Endothelial cell of umbilical vein (primary cell): ENCODE data around the gene SLC39A5. TPM values are rescaled to one million over a fixed set of nuclear protein-coding genes. Genes with fewer than 3 reads are reported as not detected.
A peak's percentile ranks its signal among the peaks of the same experiment; 100 is the strongest.

ENCODE experiments used
- BruUV-seq: library from RNA; stranded (reverse); fragments of 400-500 nt; replicated peaks from 2 replicates; lab custom pipeline; 2021; lab: Mats Ljungman, UMichigan
- CTCF ChIA-PET: fragments of 300-600, 350-600 bp; sonication (Branson Sonifier 250); formaldehyde crosslinking; loops from one replicate; lab custom pipeline; 2021; ENCODE audit warnings: antibody characterized with exemption, inconsistent platforms; lab: Charles Lee
- POLR2A ChIA-PET: fragments of 300-600, 350-600 bp; sonication (Branson Sonifier 250); formaldehyde crosslinking; loops from one replicate; lab custom pipeline; 2021; ENCODE audit warnings: antibody characterized with exemption, inconsistent platforms; lab: Charles Lee
- DNase-seq: peaks from one replicate; pipeline ENCODE4 v3.0.0-alpha.2; 2011; ENCODE audit warnings: low read depth, low spot score
- FAIRE-seq: peaks from 2 replicates; lab custom pipeline; 2011; peaks lifted over from hg19 to GRCh38; lab: Jason Lieb, UNC
- H2AFZ ChIP-seq: 2 replicates; pipeline ENCODE4 v1.6.0; 2012; ENCODE audit warnings: low read depth, low read length, control low read depth, inconsistent platforms
- H3K27ac ChIP-seq: 2 replicates; pipeline ENCODE4 v1.5.1; 2011; ENCODE audit warnings: low read depth, mild to moderate bottlenecking, control low read depth, low read length, moderate library complexity; ENCODE audit not compliant: insufficient read depth
- H3K27me3 ChIP-seq, 2 experiments: 2 replicates each; pipeline versions ENCODE4 v1.6.0 to v1.6.1; 2011; ENCODE audit warnings: low read length in 2 of 2, mixed read lengths in 1 of 2; ENCODE audit not compliant: control insufficient read depth in 2 of 2, insufficient read depth in 2 of 2
- H3K36me3 ChIP-seq, 2 experiments: 2 replicates in 1 of 2; 3 replicates in 1 of 2; pipeline ENCODE4 v1.5.1; 2011; ENCODE audit warnings: low read length in 2 of 2, mild to moderate bottlenecking in 1 of 2, moderate library complexity in 1 of 2; ENCODE audit not compliant: control insufficient read depth in 2 of 2, insufficient read depth in 2 of 2; ENCODE audit errors: extremely low read depth in 1 of 2
- H3K4me1 ChIP-seq: 3 replicates; pipeline ENCODE4 v1.5.1; 2011; ENCODE audit warnings: mild to moderate bottlenecking, low read length; ENCODE audit not compliant: control insufficient read depth, insufficient read depth; ENCODE audit errors: extremely low read depth
- H3K4me2 ChIP-seq: 2 replicates; pipeline ENCODE4 v1.6.1; 2011; ENCODE audit warnings: low read length, control low read depth, mixed read lengths; ENCODE audit not compliant: insufficient read depth
- H3K4me3 ChIP-seq, 3 experiments: fragments of 200-600 bp in 1 of 3; sonication (generic), shearing (Covaris generic) in 1 of 3; replicated peaks in 1 of 3; 2 replicates each; pipeline ENCODE4 v1.5.1; 2011 to 2016; ENCODE audit warnings: control low read depth in 3 of 3, low read length in 3 of 3, mild to moderate bottlenecking in 2 of 3, inconsistent platforms in 1 of 3, low read depth in 1 of 3, moderate library complexity in 1 of 3; ENCODE audit not compliant: insufficient read depth in 1 of 3
- H3K79me2 ChIP-seq: 2 replicates; pipeline ENCODE4 v1.6.0; 2012; ENCODE audit warnings: low read length, inconsistent platforms; ENCODE audit not compliant: control insufficient read depth, insufficient read depth
- H3K9ac ChIP-seq: replicated peaks from 2 replicates; pipeline ENCODE3; 2011; ENCODE audit warnings: low read length, control low read depth; ENCODE audit not compliant: insufficient read depth; ENCODE audit errors: extremely low read depth
- H3K9me1 ChIP-seq: replicated peaks from 3 replicates; pipeline ENCODE4 v1.6.0; 2011; ENCODE audit warnings: mild to moderate bottlenecking, low read length; ENCODE audit not compliant: control insufficient read depth, insufficient read depth; ENCODE audit errors: extremely low read depth
- H3K9me3 ChIP-seq: replicated peaks from 2 replicates; pipeline ENCODE4 v1.5.1; 2012; ENCODE audit warnings: low read length, inconsistent platforms; ENCODE audit not compliant: control insufficient read depth, insufficient read depth
- H4K20me1 ChIP-seq: replicated peaks from 2 replicates; pipeline ENCODE3; 2011; ENCODE audit warnings: mild to moderate bottlenecking, low read length; ENCODE audit not compliant: control insufficient read depth, insufficient read depth; ENCODE audit errors: extremely low read depth
- EZH2 ChIP-seq: IDR thresholded peaks from 2 replicates; pipeline ENCODE4 v1.6.1; 2012; ENCODE audit warnings: borderline replicate concordance, low read depth, mild to moderate bottlenecking, moderate library complexity, low read length, inconsistent platforms; ENCODE audit not compliant: severe bottlenecking
- FOS ChIP-seq: IDR thresholded peaks from 2 replicates; pipeline ENCODE4 v1.6.1; 2011; ENCODE audit warnings: mild to moderate bottlenecking, low read length, moderate library complexity, borderline replicate concordance; ENCODE audit not compliant: insufficient read depth
- GATA2 ChIP-seq: IDR thresholded peaks from 2 replicates; pipeline ENCODE4 v1.7.0; 2011; ENCODE audit warnings: low read depth, mild to moderate bottlenecking, moderate library complexity, mixed read lengths, low read length; ENCODE audit not compliant: insufficient read length, insufficient read depth
- JUN ChIP-seq: IDR thresholded peaks from 2 replicates; pipeline ENCODE4 v1.6.1; 2011; ENCODE audit warnings: borderline replicate concordance, low read depth; ENCODE audit not compliant: insufficient read length, insufficient read depth
- MYC ChIP-seq: IDR thresholded peaks from one replicate; pipeline ENCODE4 v1.6.1; 2011; ENCODE audit warnings: mild to moderate bottlenecking, low read depth, low read length
- POLR2A ChIP-seq: IDR thresholded peaks from 2 replicates; pipeline ENCODE4 v1.6.1; 2012; ENCODE audit warnings: low read depth, mild to moderate bottlenecking, control low read depth, low read length
- POLR2AphosphoS5 ChIP-seq: IDR thresholded peaks from 2 replicates; pipeline ENCODE4 v1.6.1; 2012; ENCODE audit warnings: low read depth, mild to moderate bottlenecking, control low read depth, low read length, moderate library complexity; ENCODE audit not compliant: insufficient read depth
- dilution Hi-C: fragments of 300-500 bp; cut with MboI; formaldehyde crosslinking; loops from one replicate; pipeline ENCODE4 v1.15.0; 2019; ENCODE audit warnings: low sequenced_read_pairs; ENCODE audit not compliant: extremely low pct_ligation_motif_present
- intact Hi-C: fragments of 100-400 bp; cut with micrococcal nuclease; formaldehyde crosslinking; loops from one replicate; pipeline ENCODE4 v1.10.0; 2022
- polyA plus RNA-seq, 4 experiments: library from polyadenylated mRNA; depleted of rRNA in 3 of 4; stranded (reverse) in 3 of 4; unstranded in 1 of 4; fragments of >200 nt; gene quantifications; 2 replicates each; pipeline versions ENCODE4 v1.2.1 to v1.2.3, GENCODE V29; 2011 to 2012; ENCODE audit warnings: missing spikeins in 1 of 4
- total RNA-seq: library from RNA; stranded (reverse); gene quantifications from 2 replicates; pipeline ENCODE4 v1.2.3, GENCODE V29; 2021
- TF ChIP-seq, protein P1 (sequence below), 2 donors: IDR thresholded peaks; 1 replicate in 1 of 2; 2 replicates in 1 of 2; pipeline ENCODE4 v1.5.1; 2011; ENCODE audit warnings: low read length in 2 of 2, mild to moderate bottlenecking in 2 of 2, moderate library complexity in 2 of 2, control low read depth in 1 of 2, inconsistent platforms in 1 of 2, low read depth in 1 of 2; ENCODE audit not compliant: insufficient read depth in 1 of 2; ENCODE audit errors: extremely low read depth in 1 of 2
- TF ChIP-seq, protein P2 (sequence below): IDR thresholded peaks from 2 replicates; pipeline ENCODE4 v1.6.1; 2011; ENCODE audit not compliant: insufficient read depth, insufficient read length

SLC39A5 gene
- total and polyA plus RNA-seq, 2 donors (not counting 3 experiments of a cell fraction or from before 2014, with no cell fraction given): 0.10 TPM; not detected in 1

DNA sequence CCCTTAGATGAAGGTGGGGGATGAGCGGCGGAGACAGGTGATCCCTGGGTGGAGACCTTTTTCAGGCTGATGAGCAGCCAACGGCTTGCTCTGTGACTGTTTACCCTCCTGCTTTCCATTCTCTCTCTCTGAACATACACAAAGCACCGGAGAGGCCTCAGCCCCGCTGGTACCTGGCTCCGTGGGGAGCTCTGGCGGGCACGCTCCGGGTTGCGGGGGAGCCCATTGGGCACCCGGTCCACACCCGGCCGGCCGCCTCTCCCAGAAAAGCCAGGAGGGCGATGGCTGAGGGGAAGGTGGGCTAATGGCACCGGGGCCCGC, 41.1 kb upstream of the SLC39A5 start:
- Histone ChIP-seq H3K36me3 (peaks cover 8 to 9% of the 10 kb centered on the region in 2 experiments), H3K4me3 (peak overlapping the region; percentile 70 to 95 (median 89)), H3K27me3 (no peaks in the 10 kb centered on the region), H3K9me3 (no peaks in the 10 kb centered on the region), H3K4me2 (peak overlapping the region; percentile 98), H2AFZ (peak overlapping the region; percentile 39), H3K9me1 (no peaks in the 10 kb centered on the region), H3K27ac (peak overlapping the region; percentile 15), H3K9ac (peak overlapping the region; percentile 77), H3K79me2 (peaks cover 33% of the 10 kb centered on the region), H4K20me1 (no peaks in the 10 kb centered on the region), H3K4me1 (peaks cover 20% of the 10 kb centered on the region)
- BruUV-seq: no TSS peak
- DNase-seq: peak; percentile 18
- ChIA-PET POLR2A (interaction anchor here (0.9 to 3.1 kb wide), 5 partner anchors 26 to 71 kb away, joined by 4 to 18 read pairs (median 4); partner anchors contain the start of genes ESYT1, RNF41, RPL41 and ZC3H10), CTCF (interaction anchor here (0.9 to 4.4 kb wide), 26 partner anchors 10 to 459 kb away, joined by 3 to 236 read pairs (median 10); partner anchors contain the start of genes ANKRD52, CNPY2, COQ10A and ESYT1)
- intact Hi-C loops: loop anchor here (1.0 to 2.0 kb wide), 5 partner anchors 31 to 450 kb away; no protein-coding TSS in a partner anchor
- dilution Hi-C loops: no loop called here
- peak; percentile 24 for FAIRE-seq
- TF ChIP-seq MYC (no peak), POLR2A (peak; percentile 3)

DNA sequence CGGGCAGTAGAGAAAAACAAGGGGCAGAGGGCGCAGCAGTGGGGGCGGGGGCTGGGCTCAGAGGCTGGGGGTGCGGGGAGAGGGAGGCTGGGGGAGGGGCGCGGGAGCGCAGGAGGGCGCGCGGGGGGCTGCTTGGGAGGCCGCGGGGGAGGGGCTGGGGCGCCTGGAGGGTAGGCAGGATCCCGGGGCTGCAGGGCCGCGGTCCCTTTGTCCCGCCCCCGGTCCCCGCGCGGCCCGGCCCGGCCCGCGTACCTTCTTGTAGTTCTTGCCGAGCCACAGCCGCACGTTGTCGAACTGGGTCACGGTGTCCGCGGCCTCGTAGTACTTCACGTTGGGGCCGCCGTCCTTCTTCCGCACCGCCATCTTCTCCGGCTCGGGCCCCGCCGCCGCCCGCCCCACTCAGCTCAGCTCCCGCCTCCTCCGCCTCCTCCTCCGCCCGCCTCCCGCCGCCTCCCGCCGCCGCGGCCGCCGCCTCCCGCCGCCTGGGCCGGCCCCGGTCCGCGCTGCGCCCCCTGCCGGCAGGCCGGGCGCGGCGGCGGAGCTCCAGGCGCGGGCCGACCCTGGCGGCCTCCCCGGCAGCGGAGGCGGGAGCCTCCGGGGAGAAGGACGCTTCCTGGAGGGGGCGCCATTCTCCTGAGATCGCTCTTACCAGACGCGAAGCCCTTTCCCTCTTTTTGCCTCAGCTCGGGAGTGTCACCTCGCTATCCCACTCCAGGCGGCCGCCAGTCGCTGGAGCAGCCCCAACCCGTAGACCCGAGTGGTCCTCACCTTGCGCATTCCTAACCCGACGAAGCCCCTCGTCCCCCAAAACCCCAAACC, 40.5 kb upstream of the SLC39A5 start, which contains the start of gene SMARCC2:
Gene SMARCC2, minus strand, starts transcription at position 385 of the 819 bp plus-strand sequence. Its CDS starts 22 bp downstream, at position 363.
- TF ChIP-seq MYC (no peak), FOS (no peak), POLR2AphosphoS5 (peak; percentile 15), POLR2A (peak; percentile 41), GATA2 (no peak), JUN (no peak), EZH2 (no peak)
- TF ChIP-seq, protein P1, sequence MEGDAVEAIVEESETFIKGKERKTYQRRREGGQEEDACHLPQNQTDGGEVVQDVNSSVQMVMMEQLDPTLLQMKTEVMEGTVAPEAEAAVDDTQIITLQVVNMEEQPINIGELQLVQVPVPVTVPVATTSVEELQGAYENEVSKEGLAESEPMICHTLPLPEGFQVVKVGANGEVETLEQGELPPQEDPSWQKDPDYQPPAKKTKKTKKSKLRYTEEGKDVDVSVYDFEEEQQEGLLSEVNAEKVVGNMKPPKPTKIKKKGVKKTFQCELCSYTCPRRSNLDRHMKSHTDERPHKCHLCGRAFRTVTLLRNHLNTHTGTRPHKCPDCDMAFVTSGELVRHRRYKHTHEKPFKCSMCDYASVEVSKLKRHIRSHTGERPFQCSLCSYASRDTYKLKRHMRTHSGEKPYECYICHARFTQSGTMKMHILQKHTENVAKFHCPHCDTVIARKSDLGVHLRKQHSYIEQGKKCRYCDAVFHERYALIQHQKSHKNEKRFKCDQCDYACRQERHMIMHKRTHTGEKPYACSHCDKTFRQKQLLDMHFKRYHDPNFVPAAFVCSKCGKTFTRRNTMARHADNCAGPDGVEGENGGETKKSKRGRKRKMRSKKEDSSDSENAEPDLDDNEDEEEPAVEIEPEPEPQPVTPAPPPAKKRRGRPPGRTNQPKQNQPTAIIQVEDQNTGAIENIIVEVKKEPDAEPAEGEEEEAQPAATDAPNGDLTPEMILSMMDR (IDR thresholded peaks at IDR 0.05; ENCODE audit: extremely low read depth in 1 of 2, insufficient read depth in 1 of 2, low read depth in 1 of 2, low read length in 2 of 2): peak; percentile 75 to 82
- TF ChIP-seq, protein P2, sequence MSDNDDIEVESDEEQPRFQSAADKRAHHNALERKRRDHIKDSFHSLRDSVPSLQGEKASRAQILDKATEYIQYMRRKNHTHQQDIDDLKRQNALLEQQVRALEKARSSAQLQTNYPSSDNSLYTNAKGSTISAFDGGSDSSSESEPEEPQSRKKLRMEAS: no peak
- H2AFZ ChIP-seq: peak within 1 kb of the TSS; percentile 88
- DNase-seq (peak; percentile 88), FAIRE-seq (peak; percentile 73)
- H3K4me1 ChIP-seq: peaks cover 20% of the 10 kb centered on the region
- dilution Hi-C loops (no loop called here), intact Hi-C loops (loop anchor here (1.0 to 2.0 kb wide), 5 partner anchors 32 to 451 kb away; no protein-coding TSS in a partner anchor)
- no peaks in the 10 kb centered on the region for H4K20me1 ChIP-seq
- peaks cover 5 to 9% of the 10 kb centered on the region in 2 experiments for H3K36me3 ChIP-seq
- peak within 1 kb of the TSS; percentile 70 to 95 (median 89) for H3K4me3 ChIP-seq
- peaks cover 33% of the 10 kb centered on the region for H3K79me2 ChIP-seq
- H3K9me3 ChIP-seq: no peaks in the 10 kb centered on the region
- POLR2A ChIA-PET: interaction anchor here (0.9 to 3.1 kb wide), 7 partner anchors 27 to 85 kb away, joined by 4 to 18 read pairs (median 4); partner anchors contain the start of genes ESYT1, PA2G4, RNF41 and RPL41
- CTCF ChIA-PET: interaction anchor here (0.6 to 4.4 kb wide), 53 partner anchors 9 to 472 kb away, joined by 3 to 236 read pairs (median 5); partner anchors contain the start of genes ANKRD52, CNPY2, COQ10A and ESYT1
- peak within 1 kb of the TSS; percentile 98 for H3K4me2 ChIP-seq
- H3K9ac ChIP-seq: peak within 1 kb of the TSS; percentile 77
- H3K27me3 ChIP-seq: no peaks in the 10 kb centered on the region
- BruUV-seq: no TSS peak
- peak within 1 kb of the TSS; percentile 24 for H3K27ac ChIP-seq
- no peaks in the 10 kb centered on the region for H3K9me1 ChIP-seq
